ENCODE results near the gene KIR3DL2. TPM values are rescaled to one million over a fixed set of nuclear protein-coding genes. Genes with fewer than 3 reads are reported as not detected.
A peak's percentile ranks its signal among the peaks of the same experiment; 100 is the strongest.
"Not testable (repeated sequence)": the region's sequence is repeated elsewhere in the genome, so short reads cannot be mapped to it uniquely, and the experiment has no call there.

KIR3DL2 gene
- total and polyA plus RNA-seq, 11 donors, result 0.04 to 1.1 TPM; not detected in 9

GRCh38 chr19:54906819-54907218 lies 56.6 kb downstream of the KIR3DL2 start:
- Histone ChIP-seq H3K9me3 (no peaks in the 10 kb centered on the region), H3K27ac (no peak overlapping the region), H3K27me3 (peaks cover 0 to 12% (median 0%) of the 10 kb centered on the region in 9 donors), H3K36me3 (no peaks in the 10 kb centered on the region), H3K4me3 (peak overlapping the region in 1 of 12 donors; percentile 1), H3K4me1 (no peaks in the 10 kb centered on the region)
- intact Hi-C loops (cut with DNase I), result no loop called here
- ATAC-seq (no peak), DNase-seq (no peak)
- no peak for TF ChIP-seq CTCF (IDR thresholded peaks at IDR 0.05)
- no peak for TF ChIP-seq POLR2A (IDR thresholded peaks at IDR 0.05)
- 80 to 91% (median 83%) methylated on average over 6 to 7 of the region's 7 CpGs for WGBS, 4 donors

- H3K4me1 ChIP-seq; H3K36me3 ChIP-seq; ATAC-seq; H3K27ac ChIP-seq; intact Hi-C loops (cut with DNase I); H3K4me3 ChIP-seq; DNase-seq; H3K9me3 ChIP-seq: not testable (repeated sequence)
- WGBS, 4 donors, result 56 to 64% (median 61%) methylated on average over 4 to 5 of the region's 5 CpGs
- peaks cover 0 to 12% (median 0%) of the 10 kb centered on the region in 9 donors for H3K27me3 ChIP-seq
Observed at GRCh38 chr19:54907899-54908298, 57.7 kb downstream of the KIR3DL2 start.

Other genes with a start within 250 kb of the KIR3DL2 start
- 10 to 100 TPM in 2 of 9 donors, 1 to 10 TPM in 4, under 1 TPM in 3; 0.16 to 35.6 (median 1.5) TPM for gene LILRB1, start 220.0 kb upstream of the KIR3DL2 start, total RNA-seq
- gene LILRB1, start 220.0 kb upstream of the KIR3DL2 start, polyA plus RNA-seq, result 1 to 10 TPM in 1 of 2 donors, under 1 TPM in 1; 0.65 to 1.0 TPM
- gene LILRB4, start 187.5 kb upstream of the KIR3DL2 start, total RNA-seq, result 10 to 100 TPM in 2 of 9 donors, 1 to 10 TPM in 6, under 1 TPM in 1; 0.97 to 40.9 (median 2.6) TPM
- 1 to 10 TPM in 1 of 2 donors, under 1 TPM in 1; 0.69 to 1.8 TPM for gene LILRB4, start 187.5 kb upstream of the KIR3DL2 start, polyA plus RNA-seq
- gene KIR3DL3, start 126.0 kb upstream of the KIR3DL2 start, total RNA-seq, result not detected
- not detected for gene KIR3DL3, start 126.0 kb upstream of the KIR3DL2 start, polyA plus RNA-seq
- gene KIR2DL3, start 111.9 kb upstream of the KIR3DL2 start, total RNA-seq, result under 1 TPM in 1 of 9 donors, not detected in 8; 0.37 TPM
- not detected for gene KIR2DL3, start 111.9 kb upstream of the KIR3DL2 start, polyA plus RNA-seq
- under 1 TPM in 1 of 9 donors, not detected in 8; 0.19 TPM for gene KIR2DL1, start 80.7 kb upstream of the KIR3DL2 start, total RNA-seq
- not detected for gene KIR2DL1, start 80.7 kb upstream of the KIR3DL2 start, polyA plus RNA-seq
- under 1 TPM in 1 of 9 donors, not detected in 8; 0.64 TPM for gene KIR2DL4, start 46.8 kb upstream of the KIR3DL2 start, total RNA-seq
- under 1 TPM in 1 of 2 donors, not detected in 1; 0.10 TPM for gene KIR2DL4, start 46.8 kb upstream of the KIR3DL2 start, polyA plus RNA-seq
- under 1 TPM in 3 of 9 donors, not detected in 6; 0.16 to 0.83 (median 0.19) TPM for gene KIR3DL1, start 34.0 kb upstream of the KIR3DL2 start, total RNA-seq
- not detected for gene KIR3DL1, start 34.0 kb upstream of the KIR3DL2 start, polyA plus RNA-seq
- gene KIR2DS4, start 17.8 kb upstream of the KIR3DL2 start, total RNA-seq, result under 1 TPM in 1 of 9 donors, not detected in 8; 0.33 TPM
- gene KIR2DS4, start 17.8 kb upstream of the KIR3DL2 start, polyA plus RNA-seq, result not detected
- 1 to 10 TPM in 2 of 9 donors, under 1 TPM in 5, not detected in 2; 0.26 to 3.9 (median 0.62) TPM for gene FCAR, start 23.8 kb downstream of the KIR3DL2 start, total RNA-seq
- gene FCAR, start 23.8 kb downstream of the KIR3DL2 start, polyA plus RNA-seq, result under 1 TPM; 0.15 to 0.36 TPM
- gene NCR1, start 55.7 kb downstream of the KIR3DL2 start, total RNA-seq, result 1 to 10 TPM in 1 of 9 donors, under 1 TPM in 1, not detected in 7; 0.33 to 1.2 TPM
- gene NCR1, start 55.7 kb downstream of the KIR3DL2 start, polyA plus RNA-seq, result not detected
- gene NLRP7, start 97.1 kb downstream of the KIR3DL2 start, total RNA-seq, result not detected
- gene NLRP7, start 97.1 kb downstream of the KIR3DL2 start, polyA plus RNA-seq, result not detected
- 1 to 10 TPM in 1 of 9 donors, under 1 TPM in 4, not detected in 4; 0.12 to 5.5 (median 0.79) TPM for gene NLRP2, start 115.9 kb downstream of the KIR3DL2 start, total RNA-seq
- gene NLRP2, start 115.9 kb downstream of the KIR3DL2 start, polyA plus RNA-seq, result under 1 TPM in 1 of 2 donors, not detected in 1; 0.07 TPM
- gene GP6, start 187.8 kb downstream of the KIR3DL2 start, total RNA-seq, result 1 to 10 TPM in 1 of 9 donors, under 1 TPM in 7, not detected in 1; 0.24 to 1.7 (median 0.51) TPM
- under 1 TPM; 0.65 to 0.88 TPM for gene GP6, start 187.8 kb downstream of the KIR3DL2 start, polyA plus RNA-seq
- 10 to 100 TPM; 29.3 to 60.7 (median 43.0) TPM for gene RDH13, start 212.7 kb downstream of the KIR3DL2 start, total RNA-seq
- 10 to 100 TPM; 34.6 to 37.9 TPM for gene RDH13, start 212.7 kb downstream of the KIR3DL2 start, polyA plus RNA-seq
- gene EPS8L1, start 225.4 kb downstream of the KIR3DL2 start, total RNA-seq, result 10 to 100 TPM in 1 of 9 donors, 1 to 10 TPM in 5, under 1 TPM in 3; 0.44 to 25.5 (median 1.5) TPM
- gene EPS8L1, start 225.4 kb downstream of the KIR3DL2 start, polyA plus RNA-seq, result 1 to 10 TPM; 3.0 to 3.3 TPM

All from heart left ventricle (tissue), 16 donors.